ENCODE data around the gene MSLN. TPM values are rescaled to one million over a fixed set of nuclear protein-coding genes. Genes with fewer than 3 reads are reported as not detected.
A peak's percentile ranks its signal among the peaks of the same experiment; 100 is the strongest.

Gene MSLN
- total and polyA plus RNA-seq, 2 of the 13 experiments (the other 11 are each of a cell fraction or from before 2014, with no cell fraction given): 2.0 to 2.3 TPM

- TF ChIP-seq PCBP1 (IDR thresholded peaks at IDR 0.05; ENCODE audit: borderline replicate concordance, low read depth, low read length) (0 out of 2 replicates have a peak, but pooled peaks have one; percentile 6), ZMYM2 (CRISPR knock-in tag; IDR thresholded peaks at IDR 0.05) (no peak), XRCC5 (optimal IDR thresholded peaks at IDR 0.05; ENCODE audit: low read length) (no peak), CTCF (CRISPR knock-in tag; IDR thresholded peaks at IDR 0.05) (peak; percentile 72), ZFX (CRISPR knock-in tag; IDR thresholded peaks at IDR 0.05; ENCODE audit: low read depth) (peak; percentile 38; the same call in 1 of the 2 replicates), HINFP (CRISPR knock-in tag; IDR thresholded peaks at IDR 0.05; ENCODE audit: low read depth) (no peak)
Observed at GRCh38 chr16:733382-734207, 26.9 kb upstream of the MSLN start (continued).

Data from HepG2 (cell line).